Left ventricle myocardium inferior (tissue), 1 donor: ENCODE measurements around the gene ZNF277. TPM values are rescaled to one million over a fixed set of nuclear protein-coding genes. Genes with fewer than 3 reads are reported as not detected.

Experiments
- DNase-seq: peaks from one replicate; pipeline ENCODE4 v3.0.0-alpha.2; 2020
- H3K27ac ChIP-seq: fragments of 200-600 bp; replicated peaks from 2 replicates; pipeline ENCODE4 v1.8.0; 2021
- H3K27me3 ChIP-seq: fragments of 200-600 bp; 2 replicates; pipeline ENCODE4 v1.8.0; 2021; ENCODE audit warnings: low read depth
- H3K36me3 ChIP-seq: fragments of 200-600 bp; 2 replicates; pipeline ENCODE4 v1.8.0; 2021
- H3K4me1 ChIP-seq: fragments of 200-600 bp; 2 replicates; pipeline ENCODE4 v1.8.0; 2021
- H3K4me3 ChIP-seq: fragments of 200-600 bp; 2 replicates; pipeline ENCODE4 v1.8.0; 2021; ENCODE audit warnings: mild to moderate bottlenecking, moderate library complexity
- H3K9me3 ChIP-seq: fragments of 200-600 bp; replicated peaks from 2 replicates; pipeline ENCODE4 v1.8.0; 2021
- CTCF ChIP-seq: fragments of 200-600 bp; IDR thresholded peaks from 2 replicates; pipeline ENCODE4 v1.8.0; 2021; ENCODE audit warnings: antibody characterized with exemption, mild to moderate bottlenecking, borderline replicate concordance
- intact Hi-C: fragments of 100-400 bp; cut with micrococcal nuclease; formaldehyde crosslinking; loops from one replicate; pipeline ENCODE4 v1.11.0; 2022
- total RNA-seq: library from RNA; stranded (reverse); fragmentation: NEBNext Ultra II Directional; extraction: Animal tissue kit (Norgen Biotek cat#: 25700); gene quantifications from one replicate; pipeline ENCODE4 v1.2.1, GENCODE V29; 2021
- donor health status: DM: no; HTN: yes; CAD: no; lungs with severe emphysema.

ZNF277 gene
- total RNA-seq, 1 donor from 2014 or later = 14.6 TPM

- Histone ChIP-seq H3K27ac (peak overlapping the region; percentile 22), H3K9me3 (no peaks in the 10 kb centered on the region), H3K4me1 (peaks cover 14% of the 10 kb centered on the region), H3K4me3 (no peak overlapping the region), H3K36me3 (peaks cover 24% of the 10 kb centered on the region), H3K27me3 (no peaks in the 10 kb centered on the region)
- intact Hi-C loops = no loop called here
- no peak for TF ChIP-seq CTCF
- no peak for DNase-seq
Observed at GRCh38 chr7:112347088-112347487, 140.6 kb downstream of the ZNF277 start.

- Histone ChIP-seq H3K9me3 (no peaks in the 10 kb centered on the region), H3K4me3 (no peak overlapping the region), H3K36me3 (no peaks in the 10 kb centered on the region), H3K4me1 (peaks cover 14% of the 10 kb centered on the region), H3K27me3 (no peaks in the 10 kb centered on the region), H3K27ac (no peak overlapping the region)
- intact Hi-C loops = no loop called here
- TF ChIP-seq CTCF = no peak
- no peak for DNase-seq
Observed at GRCh38 chr7:112350585-112350984, 144.1 kb downstream of the ZNF277 start.

GRCh38 chr7:112356596-112356995 is 150.1 kb downstream of the ZNF277 start:
- TF ChIP-seq CTCF = no peak
- H3K4me1 ChIP-seq = no peaks in the 10 kb centered on the region
- H3K9me3 ChIP-seq = peaks cover 16% of the 10 kb centered on the region
- no peaks in the 10 kb centered on the region for H3K27me3 ChIP-seq
- no peak for DNase-seq
- no peak overlapping the region for H3K27ac ChIP-seq
- no peak overlapping the region for H3K4me3 ChIP-seq
- intact Hi-C loops = no loop called here
- H3K36me3 ChIP-seq = no peaks in the 10 kb centered on the region

GRCh38 chr7:112357136-112357535 is 150.6 kb downstream of the ZNF277 start:
- no peaks in the 10 kb centered on the region for H3K36me3 ChIP-seq
- no peak overlapping the region for H3K4me3 ChIP-seq
- H3K27ac ChIP-seq = no peak overlapping the region
- no peak for DNase-seq
- H3K4me1 ChIP-seq = no peaks in the 10 kb centered on the region
- no peak for TF ChIP-seq CTCF
- intact Hi-C loops = no loop called here
- peaks cover 16% of the 10 kb centered on the region for H3K9me3 ChIP-seq
- H3K27me3 ChIP-seq = no peaks in the 10 kb centered on the region

- Histone ChIP-seq H3K4me3 (no peak overlapping the region), H3K27ac (no peak overlapping the region), H3K36me3 (no peaks in the 10 kb centered on the region), H3K9me3 (peaks cover 16% of the 10 kb centered on the region), H3K4me1 (peaks cover 9% of the 10 kb centered on the region), H3K27me3 (no peaks in the 10 kb centered on the region)
- intact Hi-C loops = no loop called here
- DNase-seq = no peak
- no peak for TF ChIP-seq CTCF
Observed at GRCh38 chr7:112358513-112358912, 152.0 kb downstream of the ZNF277 start.

GRCh38 chr7:112359086-112359485 is 152.6 kb downstream of the ZNF277 start:
- intact Hi-C loops = no loop called here
- Histone ChIP-seq H3K4me1 (peaks cover 9% of the 10 kb centered on the region), H3K4me3 (no peak overlapping the region), H3K27me3 (no peaks in the 10 kb centered on the region), H3K27ac (no peak overlapping the region), H3K36me3 (no peaks in the 10 kb centered on the region), H3K9me3 (peaks cover 16% of the 10 kb centered on the region)
- no peak for DNase-seq
- no peak for TF ChIP-seq CTCF
